Thyroid gland (tissue), 4 donors: ENCODE data around the gene IGFN1. TPM values are rescaled to one million over a fixed set of nuclear protein-coding genes. Genes with fewer than 3 reads are reported as not detected.

Experiments
- DNase-seq, 2 donors: peaks; one replicate each; pipeline ENCODE4 v3.0.0-alpha.2; 2019
- H3K27ac ChIP-seq, 3 donors: fragments of 200-600 bp; sonication (generic); 1 replicate in 2 of 3; 2 replicates in 1 of 3; pipeline ENCODE4 v1.5.1; 2016 to 2019; ENCODE audit warnings: mild to moderate bottlenecking in 1 of 3, moderate library complexity in 1 of 3
- H3K27me3 ChIP-seq: fragments of 200-600 bp; sonication (generic); one replicate; pipeline ENCODE4 v1.5.1; 2019
- H3K36me3 ChIP-seq, 2 donors: fragments of 200-600 bp; sonication (generic); one replicate each; pipeline ENCODE4 v1.5.1; 2016 to 2019
- H3K4me1 ChIP-seq, 2 donors: fragments of 200-600 bp; sonication (generic); one replicate each; pipeline ENCODE4 v1.5.1; 2017 to 2019
- H3K4me3 ChIP-seq, 3 donors: fragments of 200-600 bp; sonication (generic); replicated peaks in 1 of 3; 1 replicate in 2 of 3; 2 replicates in 1 of 3; pipeline ENCODE4 v1.5.1; 2016; ENCODE audit warnings: mild to moderate bottlenecking in 1 of 3
- H3K9me3 ChIP-seq: fragments of 200-600 bp; sonication (generic); one replicate; pipeline ENCODE4 v1.5.1; 2017
- POLR2A ChIP-seq, 2 donors: fragments of 450-650 bp; IDR thresholded peaks; one replicate each; pipeline ENCODE4 v1.6.1; 2017; ENCODE audit warnings: antibody characterized with exemption in 2 of 2, mild to moderate bottlenecking in 2 of 2, moderate library complexity in 1 of 2
- WGBS, 2 donors: methylation state at CpG; one replicate each; pipeline ENCODE4 v1.1.5; 2017; 5-methylcytosine and 5-hydroxymethylcytosine counted together
- intact Hi-C: fragments of 100-400 bp; cut with DNase I; formaldehyde crosslinking; loops from one replicate; pipeline ENCODE4 v1.15.1; 2023
- total RNA-seq, 4 donors: library from RNA; depleted of rRNA; stranded (reverse); fragments of >200 nt; gene quantifications; one replicate each; pipeline ENCODE4 v1.2.3, GENCODE V29; 2016
- TF ChIP-seq, protein P1 (sequence below), 6 experiments: fragments of 200-600 bp in 3 of 6; fragments of 450-650 bp in 3 of 6; sonication (generic) in 3 of 6; IDR thresholded peaks; one replicate each; pipeline ENCODE4 v1.5.1; 2016 to 2019; ENCODE audit warnings: antibody characterized with exemption in 6 of 6, mild to moderate bottlenecking in 2 of 6, inconsistent platforms in 1 of 6, moderate library complexity in 1 of 6

The IGFN1 gene
- total RNA-seq, 4 donors from 2014 or later, result 16.2 to 78.6 (median 33.0) TPM

DNA sequence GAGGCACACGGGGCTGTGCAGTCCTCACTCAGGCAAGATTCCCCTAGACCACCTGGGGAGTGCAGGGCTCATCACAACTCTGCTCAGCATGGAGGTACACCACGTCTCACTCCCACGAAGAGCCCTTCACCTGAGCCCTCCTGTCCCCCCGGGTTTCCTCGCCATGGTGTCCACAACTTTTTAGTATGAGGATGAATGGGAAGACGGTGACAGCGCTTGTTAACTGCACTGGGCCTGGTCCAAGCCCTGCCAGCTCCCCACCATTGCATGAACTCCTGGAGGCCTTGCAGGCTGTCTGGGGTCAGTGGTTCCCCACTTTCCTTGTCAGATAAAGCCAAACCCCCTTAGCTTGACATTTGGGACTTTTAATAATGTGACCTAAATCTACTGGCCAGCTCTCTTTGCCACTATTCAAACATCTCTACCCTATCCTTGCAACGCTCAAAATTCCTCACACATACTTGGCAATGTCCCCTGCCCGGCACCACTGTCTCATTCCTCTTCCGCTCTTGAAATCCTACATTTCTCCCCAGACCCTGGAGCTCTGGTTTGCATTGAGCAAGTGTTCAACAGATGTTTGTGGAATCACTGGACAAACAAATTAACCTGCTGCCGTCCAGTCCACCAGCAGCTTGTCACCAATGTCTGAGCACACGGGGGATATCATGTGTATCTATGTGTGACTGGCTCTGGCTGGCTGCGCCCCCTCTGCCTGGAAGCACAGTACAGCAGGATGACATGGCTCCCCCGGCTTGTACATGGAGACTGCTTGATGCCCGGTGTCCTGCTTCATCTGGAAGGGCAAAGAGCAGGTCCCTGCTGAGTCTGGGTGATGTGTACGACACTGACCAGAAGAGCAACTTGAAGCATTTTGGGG is 47.5 kb upstream of the IGFN1 start:
- DNase-seq, result no peak
- Histone ChIP-seq H3K27me3 (no peaks in the 10 kb centered on the region), H3K4me1 (peaks cover 0 to 3% of the 10 kb centered on the region in 2 donors), H3K36me3 (peaks cover 21 to 51% of the 10 kb centered on the region in 2 donors), H3K27ac (no peak overlapping the region), H3K4me3 (no peak overlapping the region), H3K9me3 (no peaks in the 10 kb centered on the region)
- WGBS, 2 donors, result 91 to 94% methylated on average over 14 of the region's 16 CpGs
- intact Hi-C loops, result no loop called here
- no peak for TF ChIP-seq POLR2A (IDR thresholded peaks at IDR 0.05)
- TF ChIP-seq, protein P1, sequence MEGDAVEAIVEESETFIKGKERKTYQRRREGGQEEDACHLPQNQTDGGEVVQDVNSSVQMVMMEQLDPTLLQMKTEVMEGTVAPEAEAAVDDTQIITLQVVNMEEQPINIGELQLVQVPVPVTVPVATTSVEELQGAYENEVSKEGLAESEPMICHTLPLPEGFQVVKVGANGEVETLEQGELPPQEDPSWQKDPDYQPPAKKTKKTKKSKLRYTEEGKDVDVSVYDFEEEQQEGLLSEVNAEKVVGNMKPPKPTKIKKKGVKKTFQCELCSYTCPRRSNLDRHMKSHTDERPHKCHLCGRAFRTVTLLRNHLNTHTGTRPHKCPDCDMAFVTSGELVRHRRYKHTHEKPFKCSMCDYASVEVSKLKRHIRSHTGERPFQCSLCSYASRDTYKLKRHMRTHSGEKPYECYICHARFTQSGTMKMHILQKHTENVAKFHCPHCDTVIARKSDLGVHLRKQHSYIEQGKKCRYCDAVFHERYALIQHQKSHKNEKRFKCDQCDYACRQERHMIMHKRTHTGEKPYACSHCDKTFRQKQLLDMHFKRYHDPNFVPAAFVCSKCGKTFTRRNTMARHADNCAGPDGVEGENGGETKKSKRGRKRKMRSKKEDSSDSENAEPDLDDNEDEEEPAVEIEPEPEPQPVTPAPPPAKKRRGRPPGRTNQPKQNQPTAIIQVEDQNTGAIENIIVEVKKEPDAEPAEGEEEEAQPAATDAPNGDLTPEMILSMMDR (IDR thresholded peaks at IDR 0.05), result no peak

- TF ChIP-seq POLR2A (IDR thresholded peaks at IDR 0.05), result no peak
- TF ChIP-seq, protein P1 (IDR thresholded peaks at IDR 0.05), result no peak
- intact Hi-C loops, result no loop called here
- Histone ChIP-seq H3K4me1 (peaks cover 0 to 9% of the 10 kb centered on the region in 2 donors), H3K27me3 (no peaks in the 10 kb centered on the region), H3K36me3 (peaks cover 21 to 51% of the 10 kb centered on the region in 2 donors), H3K4me3 (no peak overlapping the region), H3K27ac (no peak overlapping the region), H3K9me3 (no peaks in the 10 kb centered on the region)
- 89 to 90% methylated on average over 17 to 18 of the region's 18 CpGs for WGBS, 2 donors
- DNase-seq, result no peak
Observed at GRCh38 chr1:201143726-201144635, 46.6 kb upstream of the IGFN1 start.

DNA sequence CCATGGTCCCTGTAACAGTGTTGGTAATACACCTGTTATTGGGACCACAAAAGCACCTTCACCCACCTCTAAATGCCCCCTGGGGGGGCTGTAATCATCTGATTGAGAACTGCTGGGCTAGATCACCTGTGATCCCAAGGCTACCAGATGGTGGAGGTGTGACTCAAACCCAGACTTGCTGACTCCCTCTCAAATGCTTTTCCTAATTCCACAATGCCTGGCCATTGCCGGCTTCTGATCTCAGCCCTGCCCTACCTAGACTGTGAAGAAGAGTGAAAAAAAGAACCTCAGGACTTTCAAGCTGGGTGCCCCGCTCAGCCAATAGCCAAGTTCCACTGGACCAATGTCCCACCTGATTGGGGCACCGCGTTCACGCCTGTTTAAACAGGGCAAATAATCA is 45.9 kb upstream of the IGFN1 start:
- Histone ChIP-seq H3K27me3 (no peaks in the 10 kb centered on the region), H3K27ac (no peak overlapping the region), H3K4me3 (no peak overlapping the region), H3K4me1 (peaks cover 0 to 9% of the 10 kb centered on the region in 2 donors), H3K36me3 (peaks cover 21 to 51% of the 10 kb centered on the region in 2 donors), H3K9me3 (no peaks in the 10 kb centered on the region)
- 76 to 85% methylated on average over 5 of the region's 5 CpGs for WGBS, 2 donors
- TF ChIP-seq, protein P1 (IDR thresholded peaks at IDR 0.05), result no peak
- TF ChIP-seq POLR2A (IDR thresholded peaks at IDR 0.05), result no peak
- no peak for DNase-seq
- intact Hi-C loops, result loop anchor here (5.0 kb wide), 1 partner anchor 38 kb away; no protein-coding TSS in a partner anchor

- Histone ChIP-seq H3K4me1 (peaks cover 0 to 9% of the 10 kb centered on the region in 2 donors), H3K27me3 (no peaks in the 10 kb centered on the region), H3K36me3 (peaks cover 21 to 51% of the 10 kb centered on the region in 2 donors), H3K27ac (no peak overlapping the region), H3K4me3 (no peak overlapping the region), H3K9me3 (no peaks in the 10 kb centered on the region)
- 89 to 92% methylated on average over 3 of the region's 3 CpGs for WGBS, 2 donors
- TF ChIP-seq POLR2A (IDR thresholded peaks at IDR 0.05), result no peak
- TF ChIP-seq, protein P1 (IDR thresholded peaks at IDR 0.05), result no peak
- intact Hi-C loops, result loop anchor here (5.0 kb wide), 1 partner anchor 37 kb away; no protein-coding TSS in a partner anchor
- no peak for DNase-seq
Observed at GRCh38 chr1:201145132-201145531, 45.5 kb upstream of the IGFN1 start.
